Measurements from ENCODE around the gene CTDSPL.

CTDSPL gene

GRCh38 chr3:37912052-37912733, 50.5 kb downstream of the CTDSPL start:
- no peak overlapping the region for H3K4me3 ChIP-seq (ENCODE audit: low read length)
- H3F3A ChIP-seq (ENCODE audit: insufficient read depth, low read length) = peaks cover 13% of the 10 kb centered on the region
- no peak overlapping the region for H3K27ac ChIP-seq (ENCODE audit: low read length)
- no peak for DNase-seq
- H3K9me3 ChIP-seq (replicated peaks; ENCODE audit: insufficient read depth, low read length) = no peaks in the 10 kb centered on the region
- no peak overlapping the region for H3K9ac ChIP-seq (ENCODE audit: low read length)
- H3K9me2 ChIP-seq (replicated peaks; ENCODE audit: insufficient read depth, low read length) = no peaks in the 10 kb centered on the region
- no peaks in the 10 kb centered on the region for H3K36me3 ChIP-seq (replicated peaks; ENCODE audit: insufficient read depth, low read length)
- no peaks in the 10 kb centered on the region for H3K79me2 ChIP-seq (ENCODE audit: low read length)
- H2AFZ ChIP-seq (ENCODE audit: low read length) = no peak overlapping the region
- no peak overlapping the region for H3K4me2 ChIP-seq (ENCODE audit: low read depth, low read length)
- no peak for TF ChIP-seq EZH2 (optimal IDR thresholded peaks at IDR 0.05; ENCODE audit: low read depth, low read length)
- no peak for TF ChIP-seq EZH2phosphoT487 (IDR thresholded peaks at IDR 0.05; ENCODE audit: low read length)
- 0 out of 2 replicates have a peak, but pooled peaks have one; percentile 4 for TF ChIP-seq CTCF (IDR thresholded peaks at IDR 0.05; ENCODE audit: low read length)
- no peaks in the 10 kb centered on the region for H3K27me3 ChIP-seq (replicated peaks; ENCODE audit: insufficient read depth, low read length)
- H3K4me1 ChIP-seq (ENCODE audit: low read length) = peaks cover 20% of the 10 kb centered on the region
- no peaks in the 10 kb centered on the region for H4K20me1 ChIP-seq (ENCODE audit: insufficient read depth, low read length)

- Histone ChIP-seq H3K4me1 (ENCODE audit: low read length) (peaks cover 11% of the 10 kb centered on the region), H3K27me3 (replicated peaks; ENCODE audit: insufficient read depth, low read length) (no peaks in the 10 kb centered on the region), H3K27ac (ENCODE audit: low read length) (no peak overlapping the region), H3K4me3 (ENCODE audit: low read length) (no peak overlapping the region), H4K20me1 (ENCODE audit: insufficient read depth, low read length) (no peaks in the 10 kb centered on the region), H2AFZ (ENCODE audit: low read length) (no peak overlapping the region), H3K79me2 (ENCODE audit: low read length) (no peaks in the 10 kb centered on the region), H3K9ac (ENCODE audit: low read length) (no peak overlapping the region), H3F3A (ENCODE audit: insufficient read depth, low read length) (peaks cover 2% of the 10 kb centered on the region; the same call in 1 of the 2 replicates), H3K36me3 (replicated peaks; ENCODE audit: insufficient read depth, low read length) (no peaks in the 10 kb centered on the region), H3K9me3 (replicated peaks; ENCODE audit: insufficient read depth, low read length) (no peaks in the 10 kb centered on the region), H3K4me2 (ENCODE audit: low read depth, low read length) (no peak overlapping the region), H3K9me2 (replicated peaks; ENCODE audit: insufficient read depth, low read length) (no peaks in the 10 kb centered on the region)
- DNase-seq = no peak
- TF ChIP-seq EZH2 (optimal IDR thresholded peaks at IDR 0.05; ENCODE audit: low read depth, low read length) (no peak), CTCF (IDR thresholded peaks at IDR 0.05; ENCODE audit: low read length) (no peak), EZH2phosphoT487 (IDR thresholded peaks at IDR 0.05; ENCODE audit: low read length) (no peak)
Measured at GRCh38 chr3:37913522-37913921, 51.8 kb downstream of the CTDSPL start.

GRCh38 chr3:37916685-37917084, 55.0 kb downstream of the CTDSPL start:
- no peak overlapping the region for H2AFZ ChIP-seq (ENCODE audit: low read length)
- no peaks in the 10 kb centered on the region for H3K36me3 ChIP-seq (replicated peaks; ENCODE audit: insufficient read depth, low read length)
- DNase-seq = no peak
- no peak overlapping the region for H3K4me3 ChIP-seq (ENCODE audit: low read length)
- no peaks in the 10 kb centered on the region for H3K9me3 ChIP-seq (replicated peaks; ENCODE audit: insufficient read depth, low read length)
- H3K27ac ChIP-seq (ENCODE audit: low read length) = no peak overlapping the region
- H3K9ac ChIP-seq (ENCODE audit: low read length) = no peak overlapping the region
- no peak for TF ChIP-seq CTCF (IDR thresholded peaks at IDR 0.05; ENCODE audit: low read length)
- TF ChIP-seq EZH2 (optimal IDR thresholded peaks at IDR 0.05; ENCODE audit: low read depth, low read length) = no peak
- TF ChIP-seq EZH2phosphoT487 (IDR thresholded peaks at IDR 0.05; ENCODE audit: low read length) = no peak
- H3K79me2 ChIP-seq (ENCODE audit: low read length) = no peaks in the 10 kb centered on the region
- no peaks in the 10 kb centered on the region for H3F3A ChIP-seq (ENCODE audit: insufficient read depth, low read length)
- H3K4me2 ChIP-seq (ENCODE audit: low read depth, low read length) = no peak overlapping the region
- H3K27me3 ChIP-seq (replicated peaks; ENCODE audit: insufficient read depth, low read length) = no peaks in the 10 kb centered on the region
- no peaks in the 10 kb centered on the region for H4K20me1 ChIP-seq (ENCODE audit: insufficient read depth, low read length)
- H3K9me2 ChIP-seq (replicated peaks; ENCODE audit: insufficient read depth, low read length) = no peaks in the 10 kb centered on the region
- H3K4me1 ChIP-seq (ENCODE audit: low read length) = no peaks in the 10 kb centered on the region
